Measurements from ENCODE around the gene DGKD.
"Not testable (repeated sequence)": the region's sequence is repeated elsewhere in the genome, so short reads cannot be mapped to it uniquely, and the experiment has no call there.

The DGKD gene

GRCh38 chr2:233387225-233387624, 32.9 kb downstream of the DGKD start:
- Histone ChIP-seq H3K27me3 (ENCODE audit: insufficient read depth, low read depth) (no peaks in the 10 kb centered on the region), H3K4me1 (ENCODE audit: low read depth, poor library complexity, severe bottlenecking) (no peaks in the 10 kb centered on the region), H4K20me1 (ENCODE audit: insufficient read depth) (no peaks in the 10 kb centered on the region), H3K36me3 (ENCODE audit: insufficient read depth) (no peaks in the 10 kb centered on the region), H3K9ac (no peak overlapping the region), H3K4me3 (IDR thresholded peaks at IDR 0.05; ENCODE audit: insufficient read depth, low read depth, low read length) (no peak overlapping the region), H3K27ac (no peak overlapping the region), H3K4me2 (no peak overlapping the region), H3K79me2 (ENCODE audit: insufficient read depth, low read depth) (peaks cover 5% of the 10 kb centered on the region; the same call in 1 of the 2 replicates), H2AFZ (ENCODE audit: low read depth) (no peak overlapping the region)
- TF ChIP-seq CTCF (conservative IDR thresholded peaks at IDR 0.05; ENCODE audit: low read depth, low read length) = no peak

GRCh38 chr2:233387667-233388528, 33.6 kb downstream of the DGKD start:
- H3K4me1 ChIP-seq (ENCODE audit: low read depth, poor library complexity, severe bottlenecking) = no peaks in the 10 kb centered on the region
- no peaks in the 10 kb centered on the region for H3K27me3 ChIP-seq (ENCODE audit: insufficient read depth, low read depth)
- no peak overlapping the region for H3K9ac ChIP-seq
- H2AFZ ChIP-seq (ENCODE audit: low read depth) = no peak overlapping the region
- no peak for TF ChIP-seq CTCF (conservative IDR thresholded peaks at IDR 0.05; ENCODE audit: low read depth, low read length)
- no peak overlapping the region for H3K4me3 ChIP-seq (IDR thresholded peaks at IDR 0.05; ENCODE audit: insufficient read depth, low read depth, low read length)
- no peak overlapping the region for H3K4me2 ChIP-seq
- no peaks in the 10 kb centered on the region for H3K36me3 ChIP-seq (ENCODE audit: insufficient read depth)
- no peaks in the 10 kb centered on the region for H4K20me1 ChIP-seq (ENCODE audit: insufficient read depth)
- no peak overlapping the region for H3K27ac ChIP-seq
- peaks cover 5% of the 10 kb centered on the region; the same call in 1 of the 2 replicates for H3K79me2 ChIP-seq (ENCODE audit: insufficient read depth, low read depth)

- TF ChIP-seq CTCF (conservative IDR thresholded peaks at IDR 0.05; ENCODE audit: low read depth, low read length) = no peak
- no peak overlapping the region for H2AFZ ChIP-seq (ENCODE audit: low read depth)
- H3K4me1 ChIP-seq (ENCODE audit: low read depth, poor library complexity, severe bottlenecking) = no peaks in the 10 kb centered on the region
- no peaks in the 10 kb centered on the region for H3K27me3 ChIP-seq (ENCODE audit: insufficient read depth, low read depth)
- no peaks in the 10 kb centered on the region for H4K20me1 ChIP-seq (ENCODE audit: insufficient read depth)
- H3K4me3 ChIP-seq (IDR thresholded peaks at IDR 0.05; ENCODE audit: insufficient read depth, low read depth, low read length) = no peak overlapping the region
- no peak overlapping the region for H3K4me2 ChIP-seq
- peaks cover 5% of the 10 kb centered on the region; the same call in 1 of the 2 replicates for H3K79me2 ChIP-seq (ENCODE audit: insufficient read depth, low read depth)
- H3K9ac ChIP-seq = no peak overlapping the region
- no peaks in the 10 kb centered on the region for H3K36me3 ChIP-seq (ENCODE audit: insufficient read depth)
- H3K27ac ChIP-seq = no peak overlapping the region
Observed at GRCh38 chr2:233389601-233390125, 35.4 kb downstream of the DGKD start.

GRCh38 chr2:233395687-233396086, 41.4 kb downstream of the DGKD start:
- H3K79me2 ChIP-seq (ENCODE audit: insufficient read depth, low read depth) = no peaks in the 10 kb centered on the region
- TF ChIP-seq CTCF (conservative IDR thresholded peaks at IDR 0.05; ENCODE audit: low read depth, low read length) = no peak
- H3K4me1 ChIP-seq (ENCODE audit: low read depth, poor library complexity, severe bottlenecking) = no peaks in the 10 kb centered on the region
- no peak overlapping the region for H3K4me2 ChIP-seq
- no peak overlapping the region for H3K9ac ChIP-seq
- no peak overlapping the region for H3K4me3 ChIP-seq (IDR thresholded peaks at IDR 0.05; ENCODE audit: insufficient read depth, low read depth, low read length)
- no peaks in the 10 kb centered on the region for H3K36me3 ChIP-seq (ENCODE audit: insufficient read depth)
- H2AFZ ChIP-seq (ENCODE audit: low read depth) = no peak overlapping the region
- H3K27me3 ChIP-seq (ENCODE audit: insufficient read depth, low read depth) = no peaks in the 10 kb centered on the region
- H4K20me1 ChIP-seq (ENCODE audit: insufficient read depth) = no peaks in the 10 kb centered on the region
- no peak overlapping the region for H3K27ac ChIP-seq

- not testable (repeated sequence) for H2AFZ ChIP-seq (ENCODE audit: low read depth); H3K27ac ChIP-seq; H3K27me3 ChIP-seq (ENCODE audit: insufficient read depth, low read depth); H3K79me2 ChIP-seq (ENCODE audit: insufficient read depth, low read depth); H3K4me1 ChIP-seq (ENCODE audit: low read depth, poor library complexity, severe bottlenecking); H3K4me3 ChIP-seq (IDR thresholded peaks at IDR 0.05; ENCODE audit: insufficient read depth, low read depth, low read length); H3K9ac ChIP-seq; H3K36me3 ChIP-seq (ENCODE audit: insufficient read depth); H4K20me1 ChIP-seq (ENCODE audit: insufficient read depth); H3K4me2 ChIP-seq
Observed at GRCh38 chr2:233396726-233397665, 42.7 kb downstream of the DGKD start.

Data from KMS-11 (cell line).